CD14-positive monocyte (primary cell): Measurements from ENCODE around the gene ELFN1. TPM values are rescaled to one million over a fixed set of nuclear protein-coding genes. Genes with fewer than 3 reads are reported as not detected.

Source experiments
- DNase-seq, 3 donors: peaks; one replicate each; pipeline ENCODE4 v3.0.0-alpha.2; 2011 to 2022
- H2AFZ ChIP-seq: 2 replicates; pipeline ENCODE4 v1.6.0; 2012; ENCODE audit warnings: mild to moderate bottlenecking, low read depth, low read length, inconsistent platforms; ENCODE audit not compliant: insufficient read depth, poor library complexity, severe bottlenecking
- H3K27ac ChIP-seq, 2 donors: 1 replicate in 1 of 2; 2 replicates in 1 of 2; pipeline ENCODE4 v1.5.1; 2012 to 2013; ENCODE audit warnings: low read length in 2 of 2, control low read depth in 1 of 2, inconsistent platforms in 1 of 2, low read depth in 1 of 2, mild to moderate bottlenecking in 1 of 2
- H3K27me3 ChIP-seq, 2 donors: one replicate each; pipeline versions ENCODE4 v1.6.0 to v1.6.1; 2011 to 2013; ENCODE audit warnings: low read length in 2 of 2; ENCODE audit not compliant: control insufficient read depth in 2 of 2, insufficient read depth in 2 of 2
- H3K36me3 ChIP-seq, 2 donors: replicated peaks in 1 of 2; 1 replicate in 1 of 2; 2 replicates in 1 of 2; pipeline versions ENCODE4 v1.5.1 to v1.6.1; 2012 to 2013; ENCODE audit warnings: low read length in 2 of 2, control low read depth in 1 of 2, inconsistent platforms in 1 of 2, mild to moderate bottlenecking in 1 of 2; ENCODE audit not compliant: insufficient read depth in 2 of 2, control insufficient read depth in 1 of 2
- H3K4me1 ChIP-seq, 2 donors: 1 replicate in 1 of 2; 2 replicates in 1 of 2; pipeline versions ENCODE4 v1.5.1 to v1.6.1; 2012 to 2013; ENCODE audit warnings: low read length in 2 of 2, control low read depth in 1 of 2, inconsistent platforms in 1 of 2, mild to moderate bottlenecking in 1 of 2, moderate library complexity in 1 of 2; ENCODE audit not compliant: insufficient read depth in 2 of 2, control insufficient read depth in 1 of 2
- H3K4me2 ChIP-seq: replicated peaks from 2 replicates; pipeline ENCODE3; 2012; ENCODE audit warnings: low read length, moderate library complexity, mild to moderate bottlenecking; ENCODE audit not compliant: poor library complexity, severe bottlenecking; ENCODE audit errors: extremely low read depth
- H3K4me3 ChIP-seq, 3 experiments: fragments of 200-600 bp in 1 of 3; sonication (generic) in 1 of 3; replicated peaks in 1 of 3; 1 replicate in 2 of 3; 2 replicates in 1 of 3; pipeline ENCODE4 v1.5.1; 2011 to 2013; ENCODE audit warnings: low read length in 3 of 3, mild to moderate bottlenecking in 3 of 3, control low read depth in 2 of 3, low read depth in 2 of 3, inconsistent platforms in 1 of 3, moderate library complexity in 1 of 3
- H3K79me2 ChIP-seq: 2 replicates; pipeline ENCODE4 v1.6.0; 2012; ENCODE audit warnings: mild to moderate bottlenecking, control low read depth, inconsistent platforms, low read length, moderate library complexity; ENCODE audit not compliant: insufficient read depth
- H3K9ac ChIP-seq: 2 replicates; pipeline ENCODE4 v1.6.0; 2017; ENCODE audit warnings: low read length, mild to moderate bottlenecking; ENCODE audit not compliant: insufficient read depth, poor library complexity, severe bottlenecking
- H3K9me3 ChIP-seq, 2 donors: replicated peaks in 1 of 2; 1 replicate in 1 of 2; 2 replicates in 1 of 2; pipeline versions ENCODE4 v1.5.1 to v1.6.1; 2012 to 2013; ENCODE audit warnings: low read length in 2 of 2, control low read depth in 1 of 2; ENCODE audit not compliant: control insufficient read depth in 1 of 2, insufficient read depth in 1 of 2
- H4K20me1 ChIP-seq: 2 replicates; pipeline ENCODE4 v1.6.0; 2012; ENCODE audit warnings: mild to moderate bottlenecking, low read length, control low read depth, moderate library complexity; ENCODE audit not compliant: insufficient read depth
- H3K27ac Mint-ChIP-seq, 7 donors: one replicate each; pipeline ENCODE4 v1.8.0; 2020; ENCODE audit warnings: mild to moderate bottlenecking in 7 of 7, mixed read lengths in 7 of 7, moderate library complexity in 6 of 7, inconsistent platforms in 2 of 7
- H3K27me3 Mint-ChIP-seq, 3 donors: one replicate each; pipeline ENCODE4 v1.8.0; 2021 to 2022; ENCODE audit warnings: low read depth in 3 of 3, mild to moderate bottlenecking in 3 of 3, mixed read lengths in 3 of 3, moderate library complexity in 3 of 3, inconsistent platforms in 1 of 3
- H3K36me3 Mint-ChIP-seq, 2 donors: one replicate each; pipeline ENCODE4 v1.8.0; 2020; ENCODE audit warnings: mixed read lengths in 2 of 2, inconsistent platforms in 1 of 2, mild to moderate bottlenecking in 1 of 2
- H3K4me1 Mint-ChIP-seq: one replicate; pipeline ENCODE4 v1.8.0; 2020; ENCODE audit warnings: mild to moderate bottlenecking, mixed read lengths
- H3K4me3 Mint-ChIP-seq, 2 donors: one replicate each; pipeline ENCODE4 v1.8.0; 2020; ENCODE audit warnings: mild to moderate bottlenecking in 2 of 2, mixed read lengths in 2 of 2, moderate library complexity in 1 of 2
- H3K9me3 Mint-ChIP-seq, 7 donors: one replicate each; pipeline ENCODE4 v1.8.0; 2020 to 2022; ENCODE audit warnings: mixed read lengths in 7 of 7, mild to moderate bottlenecking in 6 of 7, moderate library complexity in 6 of 7, inconsistent platforms in 2 of 7
- WGBS: methylation state at CpG from one replicate; pipeline ENCODE4 v1.1.5; 2013; ENCODE audit warnings: missing lambda C conversion rate; ENCODE audit not compliant: insufficient coverage; 5-methylcytosine and 5-hydroxymethylcytosine counted together
- intact Hi-C, 2 donors: fragments of 100-400 bp; cut with micrococcal nuclease; formaldehyde crosslinking; loops; one replicate each; pipeline versions ENCODE4 v1.15.0 to v1.15.1; 2023
- polyA plus RNA-seq, 3 donors: library from polyadenylated mRNA; depleted of rRNA in 1 of 3; unstranded in 2 of 3; stranded (reverse) in 1 of 3; fragments of 300-500 nt in 2 of 3; fragments of >200 nt in 1 of 3; fragmentation: Illumina TruSeq in 2 of 3; gene quantifications; 1 replicate in 2 of 3; 2 replicates in 1 of 3; pipeline ENCODE4 v1.2.3, GENCODE V29; 2012 to 2021
- TF ChIP-seq, protein P1 (sequence below): fragments of 200-600 bp; IDR thresholded peaks from one replicate; pipeline ENCODE4 v1.8.0; 2022; ENCODE audit warnings: antibody characterized with exemption, mild to moderate bottlenecking

Gene ELFN1
- polyA plus RNA-seq, 3 donors, result not detected

DNA sequence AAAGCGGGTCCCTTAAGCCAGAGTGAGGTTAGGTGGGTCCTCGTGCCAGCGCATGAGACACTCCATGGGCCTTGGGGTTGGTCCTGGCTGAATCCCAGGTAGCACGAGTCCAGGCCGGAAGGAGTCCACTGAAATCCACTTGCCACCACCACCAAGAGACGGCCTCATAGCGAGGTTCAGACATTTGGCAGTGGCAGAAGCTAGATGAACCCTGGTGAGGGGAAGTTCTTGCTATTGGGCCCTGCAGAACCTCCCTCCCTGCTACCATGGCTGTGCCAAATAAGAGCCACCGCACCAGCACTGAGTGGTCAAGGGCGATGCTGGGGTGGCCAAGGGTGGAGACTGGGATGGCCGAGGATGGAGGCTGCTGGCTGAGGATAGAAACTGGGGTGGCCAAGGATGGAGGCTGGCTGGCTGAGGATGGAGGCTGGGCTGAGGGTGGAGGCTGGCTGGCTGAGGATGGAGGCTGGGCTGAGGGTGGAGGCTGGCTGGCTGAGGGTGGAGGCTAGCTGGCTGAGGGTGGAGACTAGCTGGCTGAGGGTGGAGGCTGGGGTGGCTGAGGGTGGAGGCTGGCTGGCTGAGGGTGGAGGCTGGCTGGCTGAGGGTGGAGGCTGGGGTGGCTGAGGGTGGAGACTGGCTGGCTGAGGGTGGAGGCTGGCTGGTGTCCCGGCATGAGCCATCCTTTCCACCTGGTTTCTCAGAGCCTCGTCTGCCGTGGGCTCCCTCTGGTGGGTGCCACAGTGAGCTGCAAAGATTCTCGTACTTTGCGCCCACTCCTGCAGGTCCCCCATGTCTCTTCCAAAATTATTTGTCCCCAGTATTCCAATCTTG, 88.2 kb downstream of the ELFN1 start:
- H3K27ac Mint-ChIP-seq, result peak overlapping the region in 1 of 7 donors; percentile 72
- H3K4me3 ChIP-seq, result no peak overlapping the region

DNA sequence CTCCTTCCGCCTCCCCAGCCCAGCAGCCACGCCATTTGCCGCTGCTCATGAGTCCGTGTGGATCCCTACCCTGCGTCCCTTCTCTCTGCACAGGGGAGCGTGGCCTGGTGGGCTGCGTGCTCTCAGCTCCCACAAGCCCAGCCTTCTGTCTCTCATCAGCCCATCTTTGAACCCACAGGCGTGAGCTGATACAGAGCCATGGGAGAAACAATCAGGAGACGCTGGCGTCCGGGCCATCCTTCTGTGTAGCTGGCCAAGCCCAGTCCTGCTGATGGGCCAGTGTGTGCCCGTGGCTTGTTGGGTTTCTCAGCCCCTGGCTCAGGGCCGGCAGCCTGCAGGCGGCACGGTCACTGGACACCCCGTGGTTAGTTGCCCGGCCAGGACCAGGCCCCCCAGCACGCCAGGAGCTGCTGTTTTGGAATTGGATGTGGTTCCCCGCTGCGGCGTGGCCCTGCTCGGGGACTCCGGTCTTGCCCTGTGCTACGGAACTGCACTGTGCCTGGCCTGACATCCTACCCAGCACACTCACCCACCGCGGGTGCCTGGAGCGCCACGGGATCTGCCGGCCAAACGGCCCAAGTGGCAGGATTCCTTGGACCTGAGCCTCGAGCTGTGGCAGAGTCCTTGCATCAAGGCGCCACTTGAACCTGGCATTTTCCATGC, 88.9 kb downstream of the ELFN1 start:
- H3K36me3 Mint-ChIP-seq, result no peaks in the 10 kb centered on the region
- no peak overlapping the region for H3K4me3 ChIP-seq
- no peaks in the 10 kb centered on the region for H3K27me3 ChIP-seq
- no peaks in the 10 kb centered on the region for H3K4me1 Mint-ChIP-seq
- H3K4me3 Mint-ChIP-seq, result peak overlapping the region in 1 of 2 donors; percentile 26
- DNase-seq, result no peak
- peaks cover 2 to 9% (median 6%) of the 10 kb centered on the region in 3 donors for H3K27me3 Mint-ChIP-seq
- H3K4me1 ChIP-seq, result no peaks in the 10 kb centered on the region
- H3K27ac Mint-ChIP-seq, result no peak overlapping the region
- no peak overlapping the region for H3K9ac ChIP-seq
- no peaks in the 10 kb centered on the region for H3K36me3 ChIP-seq
- no peaks in the 10 kb centered on the region for H3K79me2 ChIP-seq
- no peak overlapping the region for H2AFZ ChIP-seq
- WGBS, result 95% methylated on average over 32 of the region's 32 CpGs
- peaks cover 0 to 18% of the 10 kb centered on the region in 2 donors for H3K9me3 ChIP-seq
- intact Hi-C loops, result no loop called here
- peaks cover 3 to 13% (median 9%) of the 10 kb centered on the region in 7 donors for H3K9me3 Mint-ChIP-seq
- TF ChIP-seq, protein P1, sequence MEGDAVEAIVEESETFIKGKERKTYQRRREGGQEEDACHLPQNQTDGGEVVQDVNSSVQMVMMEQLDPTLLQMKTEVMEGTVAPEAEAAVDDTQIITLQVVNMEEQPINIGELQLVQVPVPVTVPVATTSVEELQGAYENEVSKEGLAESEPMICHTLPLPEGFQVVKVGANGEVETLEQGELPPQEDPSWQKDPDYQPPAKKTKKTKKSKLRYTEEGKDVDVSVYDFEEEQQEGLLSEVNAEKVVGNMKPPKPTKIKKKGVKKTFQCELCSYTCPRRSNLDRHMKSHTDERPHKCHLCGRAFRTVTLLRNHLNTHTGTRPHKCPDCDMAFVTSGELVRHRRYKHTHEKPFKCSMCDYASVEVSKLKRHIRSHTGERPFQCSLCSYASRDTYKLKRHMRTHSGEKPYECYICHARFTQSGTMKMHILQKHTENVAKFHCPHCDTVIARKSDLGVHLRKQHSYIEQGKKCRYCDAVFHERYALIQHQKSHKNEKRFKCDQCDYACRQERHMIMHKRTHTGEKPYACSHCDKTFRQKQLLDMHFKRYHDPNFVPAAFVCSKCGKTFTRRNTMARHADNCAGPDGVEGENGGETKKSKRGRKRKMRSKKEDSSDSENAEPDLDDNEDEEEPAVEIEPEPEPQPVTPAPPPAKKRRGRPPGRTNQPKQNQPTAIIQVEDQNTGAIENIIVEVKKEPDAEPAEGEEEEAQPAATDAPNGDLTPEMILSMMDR, result no peak
- no peaks in the 10 kb centered on the region for H4K20me1 ChIP-seq
- no peak overlapping the region for H3K4me2 ChIP-seq
- no peak overlapping the region for H3K27ac ChIP-seq

More for the DNA sequence above, 88.2 kb downstream of the ELFN1 start:
- peaks cover under 1 to 13% (median 6%) of the 10 kb centered on the region in 7 donors for H3K9me3 Mint-ChIP-seq
- H3K4me1 Mint-ChIP-seq, result peaks cover 3% of the 10 kb centered on the region
- Histone ChIP-seq H2AFZ (no peak overlapping the region), H3K27ac (no peak overlapping the region), H3K36me3 (no peaks in the 10 kb centered on the region), H4K20me1 (no peaks in the 10 kb centered on the region), H3K79me2 (no peaks in the 10 kb centered on the region), H3K4me2 (no peak overlapping the region), H3K9me3 (peaks cover 0 to 11% of the 10 kb centered on the region in 2 donors), H3K4me1 (peaks cover 0 to 3% of the 10 kb centered on the region in 2 donors), H3K9ac (no peak overlapping the region), H3K27me3 (no peaks in the 10 kb centered on the region)
- intact Hi-C loops, result no loop called here
- WGBS, result 50% methylated on average over 8 of the region's 15 CpGs
- no peak overlapping the region for H3K4me3 Mint-ChIP-seq
- no peaks in the 10 kb centered on the region for H3K36me3 Mint-ChIP-seq
- peaks cover 2 to 9% (median 7%) of the 10 kb centered on the region in 3 donors for H3K27me3 Mint-ChIP-seq
- no peak for DNase-seq
- TF ChIP-seq, protein P1, result no peak
